Fibroblast of skin of left quadriceps (primary cell): Measurements from ENCODE around the gene UGGT2.
A peak's percentile ranks its signal among the peaks of the same experiment; 100 is the strongest.
"Not testable (repeated sequence)": the region's sequence is repeated elsewhere in the genome, so short reads cannot be mapped to it uniquely, and the experiment has no call there.

Source experiments
- DNase-seq, 2 experiments: peaks; one replicate each; pipeline ENCODE4 v3.0.0-alpha.2; 2013; ENCODE audit warnings: low read depth in 2 of 2

UGGT2 gene

DNA sequence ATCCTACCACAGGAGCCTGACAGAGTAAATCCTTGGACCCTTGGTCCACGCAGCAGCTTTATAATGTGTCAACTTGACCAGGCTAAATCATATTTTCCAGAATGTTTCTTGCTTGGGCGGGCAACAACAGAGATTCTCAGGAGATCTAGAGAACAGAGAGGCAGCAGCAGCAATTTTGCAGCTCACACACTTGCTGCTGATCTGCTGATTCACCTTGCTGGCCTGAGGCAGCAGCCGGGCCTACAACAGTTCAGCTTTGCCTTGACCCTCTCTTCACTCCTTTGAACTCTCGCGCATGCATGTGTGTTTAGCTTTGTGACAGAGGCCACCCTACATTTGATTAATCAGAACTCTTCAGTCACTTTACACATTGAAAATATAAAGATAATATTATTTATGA lies 159.3 kb downstream of the UGGT2 start:
- DNase-seq, result no peak

GRCh38 chr13:95882121-95882520 lies 171.1 kb downstream of the UGGT2 start:
- no peak for DNase-seq

GRCh38 chr13:95880331-95880730 lies 172.9 kb downstream of the UGGT2 start:
- no peak for DNase-seq

DNA sequence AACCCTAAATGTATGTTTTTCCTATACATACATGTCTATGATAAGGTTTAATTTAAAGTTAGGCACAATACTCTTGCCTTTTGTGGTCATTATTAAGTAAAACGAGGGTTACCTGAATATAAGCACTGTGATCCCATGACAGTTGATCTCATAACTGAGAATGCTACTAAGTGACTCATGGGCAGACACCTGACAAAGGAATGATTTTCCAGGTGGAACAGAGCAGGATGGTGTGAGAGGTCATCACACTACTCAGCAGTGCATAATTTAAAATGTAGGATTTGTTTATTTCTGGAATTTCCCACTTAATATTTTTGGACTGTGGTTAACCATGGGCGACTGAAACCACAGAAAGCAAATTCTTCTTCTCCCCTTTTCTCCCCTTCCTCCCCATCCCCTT lies 178.9 kb downstream of the UGGT2 start:
- DNase-seq, result no peak

GRCh38 chr13:95870421-95870820 lies 182.8 kb downstream of the UGGT2 start:
- no peak for DNase-seq

GRCh38 chr13:95865080-95865615 lies 188.1 kb downstream of the UGGT2 start:
- no peak for DNase-seq

DNA sequence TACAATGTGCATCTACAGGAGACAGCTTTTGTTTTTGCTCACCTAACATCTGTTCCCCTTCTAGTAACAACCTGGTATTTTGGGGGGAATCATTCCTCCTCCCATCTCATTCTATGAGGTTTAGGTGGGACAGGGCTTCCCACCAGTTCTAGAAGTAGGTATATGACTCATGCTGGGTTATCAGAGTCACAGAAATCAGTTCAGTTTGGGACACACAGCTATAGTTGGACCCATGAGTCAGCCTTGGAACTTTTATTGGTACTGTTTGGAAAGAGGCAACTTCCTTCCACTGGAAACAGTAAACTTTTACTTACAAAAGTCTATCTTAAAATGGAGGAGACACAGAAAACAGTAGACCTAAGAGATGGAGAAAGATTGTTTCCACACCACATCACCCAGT lies 190.8 kb downstream of the UGGT2 start:
- no peak for DNase-seq

DNA sequence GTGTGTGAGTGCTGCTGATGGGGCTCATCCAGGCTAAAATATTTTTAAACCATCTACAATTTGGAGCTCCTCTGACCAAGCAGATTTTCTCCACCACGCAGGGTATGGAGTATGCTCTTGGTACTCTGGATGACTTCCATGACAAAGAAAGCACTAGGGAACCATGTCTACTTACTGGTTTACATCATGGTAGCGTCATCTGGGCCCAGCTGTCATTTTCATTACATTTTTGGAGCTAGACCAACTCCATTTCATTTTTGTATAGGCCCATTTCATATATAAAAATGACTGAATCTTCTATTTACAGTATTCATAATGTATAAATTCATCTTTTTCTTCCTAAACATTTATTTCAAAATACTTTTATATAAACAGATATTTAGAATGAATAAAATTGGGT lies 191.9 kb downstream of the UGGT2 start:
- DNase-seq, result no peak

GRCh38 chr13:95858286-95859075 lies 194.7 kb downstream of the UGGT2 start:
- DNase-seq, result peak in 1 of 2 experiments; percentile 1

DNA sequence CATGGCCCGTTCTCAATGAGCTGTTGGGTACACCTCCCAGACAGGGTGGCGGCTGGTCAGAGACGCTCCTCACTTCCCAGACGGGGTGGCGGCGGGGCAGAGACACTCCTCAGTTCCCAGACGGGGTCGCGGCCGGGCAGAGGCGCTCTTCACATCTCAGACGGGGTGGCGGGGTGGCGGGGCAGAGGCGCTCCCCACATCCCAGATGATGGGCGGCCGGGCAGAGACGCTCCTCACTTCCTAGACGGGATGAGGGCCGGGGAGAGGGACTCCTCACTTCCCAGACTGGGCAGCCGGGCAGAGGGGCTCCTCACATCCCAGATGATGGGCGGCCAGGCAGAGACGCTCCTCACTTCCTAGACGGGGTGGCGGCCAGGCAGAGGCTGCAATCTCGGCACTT lies 207.5 kb downstream of the UGGT2 start:
- not testable (repeated sequence) for DNase-seq

DNA sequence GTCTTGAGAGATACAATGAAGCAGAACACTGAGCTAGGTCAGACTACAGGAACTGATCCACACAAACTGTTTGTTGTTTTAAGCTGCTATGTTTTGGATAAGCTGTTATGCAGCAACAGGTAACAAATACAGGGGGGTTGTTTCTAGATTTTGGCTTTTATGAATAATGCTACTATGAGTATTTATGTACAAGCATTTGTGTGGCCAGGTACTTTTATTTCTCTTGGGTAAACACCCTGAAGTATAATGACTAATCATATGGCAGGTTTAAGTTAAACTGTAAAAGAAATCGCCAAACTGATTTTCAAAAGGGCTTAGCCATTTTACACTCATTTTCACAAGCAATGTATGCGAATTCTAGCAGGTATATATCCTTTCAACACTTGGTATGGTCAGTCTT lies 210.3 kb downstream of the UGGT2 start:
- no peak for DNase-seq

- no peak for DNase-seq
These were observed 211.3 kb downstream of the UGGT2 start for GRCh38 chr13:95841894-95842293.

DNA sequence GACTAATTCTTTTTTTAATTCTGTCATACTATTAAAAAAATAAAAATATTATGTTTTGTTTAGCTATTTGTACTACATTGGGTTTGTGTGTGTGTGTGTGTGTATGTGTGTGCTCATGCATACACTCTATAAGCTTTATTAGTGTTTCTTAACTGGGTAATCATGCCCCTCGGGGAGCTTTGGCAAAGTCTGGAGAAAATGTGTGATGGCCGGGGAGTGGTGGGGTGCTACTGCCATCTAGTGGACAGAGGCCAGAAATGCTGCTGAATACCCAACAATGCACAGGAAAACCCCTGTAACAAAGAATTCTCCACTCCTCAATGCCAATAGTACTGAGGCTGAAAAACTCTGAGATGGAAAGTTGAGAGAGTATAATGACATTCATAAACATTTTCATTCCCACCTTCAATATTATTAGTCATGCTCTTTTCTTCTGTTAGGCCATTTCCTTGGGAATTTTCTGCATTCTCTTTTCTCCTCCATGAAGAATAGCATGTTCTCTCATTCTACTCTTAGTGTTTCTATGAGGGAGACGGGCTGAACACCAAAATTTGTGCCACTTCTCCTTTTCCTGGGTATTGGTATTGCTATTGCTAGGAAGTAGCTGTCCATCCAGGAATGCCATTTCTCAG lies 219.0 kb downstream of the UGGT2 start:
- DNase-seq, result peak; percentile 50 to 55

- peak in 1 of 2 experiments; percentile 1 for DNase-seq
These were observed 219.5 kb downstream of the UGGT2 start for GRCh38 chr13:95833719-95834118.

- DNase-seq, result no peak
These were observed 220.1 kb downstream of the UGGT2 start for GRCh38 chr13:95833126-95833525.

DNA sequence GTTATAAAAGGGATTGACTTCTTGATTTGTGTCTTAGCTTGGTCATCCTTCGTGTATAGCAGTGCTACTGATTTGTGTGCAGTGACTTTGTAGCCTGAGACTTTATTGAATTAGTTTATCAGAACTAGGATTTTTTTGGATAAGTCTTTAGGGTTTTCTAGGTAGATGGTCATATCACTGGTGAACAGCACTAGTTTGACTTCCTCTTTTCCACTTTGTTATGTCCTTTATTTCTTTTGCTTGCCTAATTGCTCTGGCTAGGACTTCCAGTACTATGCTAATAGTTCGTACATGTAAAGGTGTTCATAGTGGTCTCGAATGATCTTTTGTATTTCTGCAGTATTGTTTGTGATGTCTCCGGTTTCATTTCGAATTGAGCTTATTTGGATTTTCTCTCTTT lies 230.9 kb downstream of the UGGT2 start:
- no peak for DNase-seq

DNA sequence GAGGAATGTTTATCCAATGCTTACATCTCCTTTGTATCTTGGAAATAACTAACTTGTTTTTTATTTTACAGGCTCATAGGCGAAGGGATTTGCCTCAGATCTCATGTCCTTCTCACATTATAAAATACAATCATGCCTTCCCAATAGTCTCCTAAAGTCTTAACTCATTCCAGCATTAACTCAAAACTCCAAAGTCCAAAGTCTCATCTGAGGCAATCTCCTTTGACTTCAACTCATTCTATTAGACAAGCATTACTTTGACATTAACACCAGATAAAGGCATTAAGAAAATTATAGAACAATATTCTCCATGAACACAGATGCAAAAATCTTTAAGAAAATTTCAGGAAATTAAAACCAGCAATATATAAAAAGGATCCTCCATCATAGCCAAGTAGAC lies 238.7 kb downstream of the UGGT2 start:
- DNase-seq, result no peak

- DNase-seq, result no peak
These were observed 240.1 kb downstream of the UGGT2 start for GRCh38 chr13:95813139-95813538.

- no peak for DNase-seq
These were observed 243.8 kb downstream of the UGGT2 start for GRCh38 chr13:95809429-95809828.

GRCh38 chr13:95805921-95806320 lies 247.3 kb downstream of the UGGT2 start:
- DNase-seq, result no peak

GRCh38 chr13:95801825-95802224 lies 251.4 kb downstream of the UGGT2 start:
- no peak for DNase-seq

DNA sequence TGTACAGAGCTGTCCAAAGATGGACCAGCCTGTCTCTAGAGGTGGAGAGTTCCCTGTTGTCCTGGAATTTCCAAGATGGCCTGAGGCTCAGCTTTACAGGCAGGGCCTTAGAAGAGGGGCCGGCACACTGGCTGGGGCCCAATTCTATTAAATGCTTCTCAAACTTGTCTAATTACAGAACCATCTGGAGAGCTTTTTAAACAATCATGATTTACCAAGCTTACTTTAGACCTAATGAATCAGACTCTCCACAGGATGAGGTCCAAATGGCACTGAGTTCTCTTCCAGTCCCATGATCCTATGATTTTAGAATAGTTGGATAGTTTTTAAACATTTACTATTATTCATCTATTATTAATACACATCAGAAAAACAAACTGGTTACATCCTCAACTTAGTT lies 252.8 kb downstream of the UGGT2 start:
- DNase-seq, result no peak

- DNase-seq, result no peak
These were observed 256.2 kb downstream of the UGGT2 start for GRCh38 chr13:95797016-95797415.
